Measurements from ENCODE around the gene DNMT3A.

Gene DNMT3A

GRCh38 chr2:25373269-25373981 is 31.7 kb upstream of the DNMT3A start:
- Histone ChIP-seq H3K9me3 (ENCODE audit: control insufficient read depth, low read length) (no peaks in the 10 kb centered on the region), H3K27me3 (replicated peaks; ENCODE audit: control insufficient read depth, insufficient read depth, low read length, poor library complexity, severe bottlenecking) (no peaks in the 10 kb centered on the region), H3K4me3 (ENCODE audit: insufficient read depth, low read depth, low read length, poor library complexity, severe bottlenecking) (no peak overlapping the region), H3K27ac (ENCODE audit: insufficient read depth, low read length, poor library complexity, severe bottlenecking) (no peak overlapping the region), H3K36me3 (ENCODE audit: control insufficient read depth, insufficient read depth, low read length) (no peaks in the 10 kb centered on the region), H3K4me1 (ENCODE audit: control insufficient read depth, insufficient read depth, low read length, poor library complexity, severe bottlenecking) (peaks cover 19% of the 10 kb centered on the region)
- DNase-seq, result no peak

- no peaks in the 10 kb centered on the region for H3K9me3 ChIP-seq (ENCODE audit: control insufficient read depth, low read length)
- peaks cover 12% of the 10 kb centered on the region for H3K4me1 ChIP-seq (ENCODE audit: control insufficient read depth, insufficient read depth, low read length, poor library complexity, severe bottlenecking)
- H3K4me3 ChIP-seq (ENCODE audit: insufficient read depth, low read depth, low read length, poor library complexity, severe bottlenecking), result no peak overlapping the region
- H3K27ac ChIP-seq (ENCODE audit: insufficient read depth, low read length, poor library complexity, severe bottlenecking), result no peak overlapping the region
- no peak for DNase-seq
- no peaks in the 10 kb centered on the region for H3K36me3 ChIP-seq (ENCODE audit: control insufficient read depth, insufficient read depth, low read length)
- no peaks in the 10 kb centered on the region for H3K27me3 ChIP-seq (replicated peaks; ENCODE audit: control insufficient read depth, insufficient read depth, low read length, poor library complexity, severe bottlenecking)
These were observed 30.9 kb upstream of the DNMT3A start for GRCh38 chr2:25372405-25373268.

GRCh38 chr2:25371253-25372241 is 29.8 kb upstream of the DNMT3A start:
- no peaks in the 10 kb centered on the region for H3K36me3 ChIP-seq (ENCODE audit: control insufficient read depth, insufficient read depth, low read length)
- H3K4me1 ChIP-seq (ENCODE audit: control insufficient read depth, insufficient read depth, low read length, poor library complexity, severe bottlenecking), result peaks cover 3% of the 10 kb centered on the region
- no peak overlapping the region for H3K4me3 ChIP-seq (ENCODE audit: insufficient read depth, low read depth, low read length, poor library complexity, severe bottlenecking)
- no peaks in the 10 kb centered on the region for H3K27me3 ChIP-seq (replicated peaks; ENCODE audit: control insufficient read depth, insufficient read depth, low read length, poor library complexity, severe bottlenecking)
- H3K27ac ChIP-seq (ENCODE audit: insufficient read depth, low read length, poor library complexity, severe bottlenecking), result no peak overlapping the region
- DNase-seq, result no peak
- H3K9me3 ChIP-seq (ENCODE audit: control insufficient read depth, low read length), result no peaks in the 10 kb centered on the region

- Histone ChIP-seq H3K27me3 (replicated peaks; ENCODE audit: control insufficient read depth, insufficient read depth, low read length, poor library complexity, severe bottlenecking) (no peaks in the 10 kb centered on the region), H3K36me3 (ENCODE audit: control insufficient read depth, insufficient read depth, low read length) (no peaks in the 10 kb centered on the region)
- no peak for DNase-seq
These were observed 28.2 kb upstream of the DNMT3A start for GRCh38 chr2:25369876-25370275.

GRCh38 chr2:25369439-25369838 is 27.7 kb upstream of the DNMT3A start:
- no peaks in the 10 kb centered on the region for H3K27me3 ChIP-seq (replicated peaks; ENCODE audit: control insufficient read depth, insufficient read depth, low read length, poor library complexity, severe bottlenecking)
- no peak overlapping the region for H3K27ac ChIP-seq (ENCODE audit: insufficient read depth, low read length, poor library complexity, severe bottlenecking)
- H3K36me3 ChIP-seq (ENCODE audit: control insufficient read depth, insufficient read depth, low read length), result no peaks in the 10 kb centered on the region
- DNase-seq, result no peak
- no peaks in the 10 kb centered on the region for H3K9me3 ChIP-seq (ENCODE audit: control insufficient read depth, low read length)
- H3K4me1 ChIP-seq (ENCODE audit: control insufficient read depth, insufficient read depth, low read length, poor library complexity, severe bottlenecking), result no peaks in the 10 kb centered on the region
- no peak overlapping the region for H3K4me3 ChIP-seq (ENCODE audit: insufficient read depth, low read depth, low read length, poor library complexity, severe bottlenecking)

More at GRCh38 chr2:25369876-25370275, 28.2 kb upstream of the DNMT3A start:
- H3K4me1 ChIP-seq (ENCODE audit: control insufficient read depth, insufficient read depth, low read length, poor library complexity, severe bottlenecking), result no peaks in the 10 kb centered on the region
- no peak overlapping the region for H3K4me3 ChIP-seq (ENCODE audit: insufficient read depth, low read depth, low read length, poor library complexity, severe bottlenecking)
- H3K27ac ChIP-seq (ENCODE audit: insufficient read depth, low read length, poor library complexity, severe bottlenecking), result no peak overlapping the region
- no peaks in the 10 kb centered on the region for H3K9me3 ChIP-seq (ENCODE audit: control insufficient read depth, low read length)

GRCh38 chr2:25368660-25369059 is 26.9 kb upstream of the DNMT3A start:
- H3K27ac ChIP-seq (ENCODE audit: insufficient read depth, low read length, poor library complexity, severe bottlenecking), result no peak overlapping the region
- H3K4me1 ChIP-seq (ENCODE audit: control insufficient read depth, insufficient read depth, low read length, poor library complexity, severe bottlenecking), result no peaks in the 10 kb centered on the region
- H3K4me3 ChIP-seq (ENCODE audit: insufficient read depth, low read depth, low read length, poor library complexity, severe bottlenecking), result no peak overlapping the region
- H3K9me3 ChIP-seq (ENCODE audit: control insufficient read depth, low read length), result no peaks in the 10 kb centered on the region
- no peaks in the 10 kb centered on the region for H3K27me3 ChIP-seq (replicated peaks; ENCODE audit: control insufficient read depth, insufficient read depth, low read length, poor library complexity, severe bottlenecking)
- DNase-seq, result no peak
- H3K36me3 ChIP-seq (ENCODE audit: control insufficient read depth, insufficient read depth, low read length), result no peaks in the 10 kb centered on the region

GRCh38 chr2:25367296-25367695 is 25.6 kb upstream of the DNMT3A start:
- Histone ChIP-seq H3K27ac (ENCODE audit: insufficient read depth, low read length, poor library complexity, severe bottlenecking) (no peak overlapping the region), H3K27me3 (replicated peaks; ENCODE audit: control insufficient read depth, insufficient read depth, low read length, poor library complexity, severe bottlenecking) (no peaks in the 10 kb centered on the region), H3K4me3 (ENCODE audit: insufficient read depth, low read depth, low read length, poor library complexity, severe bottlenecking) (no peak overlapping the region), H3K4me1 (ENCODE audit: control insufficient read depth, insufficient read depth, low read length, poor library complexity, severe bottlenecking) (peaks cover 8% of the 10 kb centered on the region), H3K9me3 (ENCODE audit: control insufficient read depth, low read length) (no peaks in the 10 kb centered on the region), H3K36me3 (ENCODE audit: control insufficient read depth, insufficient read depth, low read length) (no peaks in the 10 kb centered on the region)
- DNase-seq, result no peak

GRCh38 chr2:25366629-25367028 is 24.9 kb upstream of the DNMT3A start:
- no peak overlapping the region for H3K27ac ChIP-seq (ENCODE audit: insufficient read depth, low read length, poor library complexity, severe bottlenecking)
- no peaks in the 10 kb centered on the region for H3K9me3 ChIP-seq (ENCODE audit: control insufficient read depth, low read length)
- peaks cover 8% of the 10 kb centered on the region for H3K4me1 ChIP-seq (ENCODE audit: control insufficient read depth, insufficient read depth, low read length, poor library complexity, severe bottlenecking)
- no peak for DNase-seq
- no peak overlapping the region for H3K4me3 ChIP-seq (ENCODE audit: insufficient read depth, low read depth, low read length, poor library complexity, severe bottlenecking)
- no peaks in the 10 kb centered on the region for H3K27me3 ChIP-seq (replicated peaks; ENCODE audit: control insufficient read depth, insufficient read depth, low read length, poor library complexity, severe bottlenecking)
- H3K36me3 ChIP-seq (ENCODE audit: control insufficient read depth, insufficient read depth, low read length), result no peaks in the 10 kb centered on the region

- Histone ChIP-seq H3K27ac (ENCODE audit: insufficient read depth, low read length, poor library complexity, severe bottlenecking) (no peak overlapping the region), H3K4me3 (ENCODE audit: insufficient read depth, low read depth, low read length, poor library complexity, severe bottlenecking) (no peak overlapping the region), H3K36me3 (ENCODE audit: control insufficient read depth, insufficient read depth, low read length) (no peaks in the 10 kb centered on the region), H3K9me3 (ENCODE audit: control insufficient read depth, low read length) (no peaks in the 10 kb centered on the region), H3K4me1 (ENCODE audit: control insufficient read depth, insufficient read depth, low read length, poor library complexity, severe bottlenecking) (peaks cover 8% of the 10 kb centered on the region), H3K27me3 (replicated peaks; ENCODE audit: control insufficient read depth, insufficient read depth, low read length, poor library complexity, severe bottlenecking) (no peaks in the 10 kb centered on the region)
- no peak for DNase-seq
These were observed 23.5 kb upstream of the DNMT3A start for GRCh38 chr2:25365241-25365640.
